Measurements from ENCODE around the gene HEMGN. TPM values are rescaled to one million over a fixed set of nuclear protein-coding genes. Genes with fewer than 3 reads are reported as not detected.

HEMGN gene
- total and polyA plus RNA-seq, 2 of the 8 experiments (the other 6 are each of a cell fraction or from before 2014, with no cell fraction given) = not detected

DNA sequence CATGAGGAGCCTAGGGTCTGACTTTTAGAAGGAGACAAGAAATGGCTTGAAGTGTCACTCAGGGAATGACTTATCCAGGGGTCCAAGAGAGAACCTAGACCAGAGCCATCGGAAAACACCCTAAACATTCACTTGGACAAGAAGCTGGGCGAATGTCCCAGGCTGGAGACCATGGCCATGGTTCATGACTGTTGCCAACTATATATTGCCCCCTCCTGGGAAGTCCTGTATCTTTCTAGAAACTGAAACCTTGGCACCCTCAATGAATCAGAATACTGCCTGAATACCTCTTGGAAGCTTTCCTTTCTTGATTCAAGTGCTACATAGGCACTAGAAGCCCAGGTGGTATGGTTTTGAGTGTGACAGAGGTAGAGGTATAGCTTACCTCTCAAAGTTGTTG, 45.6 kb downstream of the HEMGN start:
- no peaks in the 10 kb centered on the region for H3K79me2 ChIP-seq (ENCODE audit: control insufficient read depth in 1 of 2, insufficient read depth in 2 of 2, low read length in 2 of 2)
- H3K9ac ChIP-seq (replicated peaks in 1 of 4; ENCODE audit: extremely low read depth in 1 of 4, low read depth in 3 of 4, low read length in 3 of 4) = no peak overlapping the region
- H2BK120ac ChIP-seq (replicated peaks; ENCODE audit: low read depth, low read length) = no peak overlapping the region
- no peak overlapping the region for H2AFZ ChIP-seq (ENCODE audit: low read length)
- POLR2A ChIA-PET (ENCODE audit: partially characterized antibody) = interaction anchor here (1.5 kb wide), 1 partner anchor 18 kb away, joined by 3 read pairs; no protein-coding TSS in a partner anchor
- H3K79me1 ChIP-seq (ENCODE audit: low read depth, low read length) = no peaks in the 10 kb centered on the region
- CTCF ChIA-PET (ENCODE audit: partially characterized antibody) = interaction anchor here (1.5 to 7.2 kb wide), 4 partner anchors 8 to 46 kb away, joined by 5 to 110 read pairs (median 26); no protein-coding TSS in a partner anchor
- no peak overlapping the region for H3K27ac ChIP-seq (ENCODE audit: low read depth, low read length)
- no peak overlapping the region for H3K14ac ChIP-seq (ENCODE audit: insufficient read length)
- H2AK5ac ChIP-seq (ENCODE audit: low read depth, low read length) = no peak overlapping the region
- H3K36me3 ChIP-seq (ENCODE audit: control insufficient read depth in 2 of 4, insufficient read depth in 4 of 4, low read length in 3 of 4) = no peaks in the 10 kb centered on the region
- no peak overlapping the region for H3K4ac ChIP-seq (replicated peaks; ENCODE audit: insufficient read length, low read depth, low read length)
- H2BK12ac ChIP-seq (ENCODE audit: low read depth, low read length) = no peak overlapping the region
- no peak for FAIRE-seq
- no peak overlapping the region for H2BK20ac ChIP-seq (ENCODE audit: low read length)
- no peaks in the 10 kb centered on the region for H4K20me1 ChIP-seq (replicated peaks in 1 of 2; ENCODE audit: control insufficient read depth in 1 of 2, insufficient read depth in 2 of 2, low read length in 2 of 2)
- no peaks in the 10 kb centered on the region for H3K9me3 ChIP-seq (ENCODE audit: insufficient read depth in 2 of 2, low read depth in 1 of 2, low read length in 1 of 2)
- H3K27me3 ChIP-seq (replicated peaks in 1 of 4; ENCODE audit: control insufficient read depth in 3 of 4, extremely low read depth in 1 of 4, insufficient read depth in 3 of 4, low read length in 3 of 4) = peaks cover 0 to 3% (median under 1%) of the 10 kb centered on the region in 4 experiments; a peak in 3 of 7 replicates
- 80% methylated on average over 2 of the region's 2 CpGs; no CpG with 5 or more reads in 1 of the 2 experiments for WGBS, 2 experiments (ENCODE audit: extremely low coverage in 1 of 2, insufficient coverage in 1 of 2, insufficient read length in 1 of 2, insufficient replicate concordance in 2 of 2, low coverage in 1 of 2, low lambda C conversion rate in 2 of 2, missing lambda C conversion rate in 1 of 2)
- H3K4me1 ChIP-seq (replicated peaks in 1 of 4; ENCODE audit: control insufficient read depth in 3 of 4, insufficient read depth in 4 of 4, low read length in 3 of 4) = peaks cover 0 to 7% (median 0%) of the 10 kb centered on the region in 4 experiments; a peak in 2 of 7 replicates
- H4K5ac ChIP-seq (ENCODE audit: insufficient read length, low read depth, low read length) = no peak overlapping the region
- no peak overlapping the region for H3K56ac ChIP-seq (replicated peaks; ENCODE audit: insufficient read length, low read depth, low read length)
- no peak for TF ChIP-seq BRCA1 (IDR thresholded peaks at IDR 0.05; ENCODE audit: low read depth, low read length)
- no peak for TF ChIP-seq KDM5A (IDR thresholded peaks at IDR 0.05; ENCODE audit: low read length)
- no peak for TF ChIP-seq CHD1 (IDR thresholded peaks at IDR 0.05; ENCODE audit: low read depth, low read length)
- no peak for TF ChIP-seq GABPA (IDR thresholded peaks at IDR 0.05; ENCODE audit: borderline replicate concordance, insufficient read depth, low read length)
- no peak for TF ChIP-seq USF2 (IDR thresholded peaks at IDR 0.05; ENCODE audit: low read length)
- TF ChIP-seq, protein P1, sequence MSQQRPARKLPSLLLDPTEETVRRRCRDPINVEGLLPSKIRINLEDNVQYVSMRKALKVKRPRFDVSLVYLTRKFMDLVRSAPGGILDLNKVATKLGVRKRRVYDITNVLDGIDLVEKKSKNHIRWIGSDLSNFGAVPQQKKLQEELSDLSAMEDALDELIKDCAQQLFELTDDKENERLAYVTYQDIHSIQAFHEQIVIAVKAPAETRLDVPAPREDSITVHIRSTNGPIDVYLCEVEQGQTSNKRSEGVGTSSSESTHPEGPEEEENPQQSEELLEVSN (IDR thresholded peaks at IDR 0.05) = no peak
- no peak for TF ChIP-seq SIN3A (conservative IDR thresholded peaks at IDR 0.05 in 1 of 2, IDR thresholded peaks at IDR 0.05 in 1 of 2; ENCODE audit: low read depth in 1 of 2, low read length in 2 of 2)
- no peak overlapping the region for H4K8ac ChIP-seq (ENCODE audit: extremely low read depth, insufficient read depth, low read length)
- no peak for DNase-seq (ENCODE audit: low read depth in 1 of 2, low spot score in 2 of 2)
- H3K23me2 ChIP-seq (ENCODE audit: low read depth, low read length) = no peaks in the 10 kb centered on the region
- H3K23ac ChIP-seq (ENCODE audit: insufficient read length) = no peak overlapping the region
- no peak overlapping the region for H3K4me3 ChIP-seq (ENCODE audit: extremely low read depth in 1 of 4, insufficient read depth in 2 of 4, low read depth in 3 of 4, low read length in 4 of 4)
- no peak overlapping the region for H3K4me2 ChIP-seq (ENCODE audit: insufficient read depth in 1 of 2, low read depth in 2 of 2, low read length in 2 of 2)
- no peak overlapping the region for H2BK15ac ChIP-seq (ENCODE audit: low read length)
- H3K18ac ChIP-seq (ENCODE audit: extremely low read depth, low read length) = no peak overlapping the region
- no peak overlapping the region for H2BK5ac ChIP-seq (ENCODE audit: low read depth, low read length)
- H4K91ac ChIP-seq (replicated peaks; ENCODE audit: insufficient read length, low read length) = no peak overlapping the region
